Inflammatory macrophage treated with lipopolysaccharide for 4 hours (primary cell): Measurements from ENCODE around the gene SERPINB8.
A peak's percentile ranks its signal among the peaks of the same experiment; 100 is the strongest.
"Not testable (repeated sequence)": the region's sequence is repeated elsewhere in the genome, so short reads cannot be mapped to it uniquely, and the experiment has no call there.

Experiments
- DNase-seq: peaks from one replicate; pipeline ENCODE4 v3.0.0-alpha.2; 2020

SERPINB8 gene, protein sequence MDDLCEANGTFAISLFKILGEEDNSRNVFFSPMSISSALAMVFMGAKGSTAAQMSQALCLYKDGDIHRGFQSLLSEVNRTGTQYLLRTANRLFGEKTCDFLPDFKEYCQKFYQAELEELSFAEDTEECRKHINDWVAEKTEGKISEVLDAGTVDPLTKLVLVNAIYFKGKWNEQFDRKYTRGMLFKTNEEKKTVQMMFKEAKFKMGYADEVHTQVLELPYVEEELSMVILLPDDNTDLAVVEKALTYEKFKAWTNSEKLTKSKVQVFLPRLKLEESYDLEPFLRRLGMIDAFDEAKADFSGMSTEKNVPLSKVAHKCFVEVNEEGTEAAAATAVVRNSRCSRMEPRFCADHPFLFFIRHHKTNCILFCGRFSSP

DNA sequence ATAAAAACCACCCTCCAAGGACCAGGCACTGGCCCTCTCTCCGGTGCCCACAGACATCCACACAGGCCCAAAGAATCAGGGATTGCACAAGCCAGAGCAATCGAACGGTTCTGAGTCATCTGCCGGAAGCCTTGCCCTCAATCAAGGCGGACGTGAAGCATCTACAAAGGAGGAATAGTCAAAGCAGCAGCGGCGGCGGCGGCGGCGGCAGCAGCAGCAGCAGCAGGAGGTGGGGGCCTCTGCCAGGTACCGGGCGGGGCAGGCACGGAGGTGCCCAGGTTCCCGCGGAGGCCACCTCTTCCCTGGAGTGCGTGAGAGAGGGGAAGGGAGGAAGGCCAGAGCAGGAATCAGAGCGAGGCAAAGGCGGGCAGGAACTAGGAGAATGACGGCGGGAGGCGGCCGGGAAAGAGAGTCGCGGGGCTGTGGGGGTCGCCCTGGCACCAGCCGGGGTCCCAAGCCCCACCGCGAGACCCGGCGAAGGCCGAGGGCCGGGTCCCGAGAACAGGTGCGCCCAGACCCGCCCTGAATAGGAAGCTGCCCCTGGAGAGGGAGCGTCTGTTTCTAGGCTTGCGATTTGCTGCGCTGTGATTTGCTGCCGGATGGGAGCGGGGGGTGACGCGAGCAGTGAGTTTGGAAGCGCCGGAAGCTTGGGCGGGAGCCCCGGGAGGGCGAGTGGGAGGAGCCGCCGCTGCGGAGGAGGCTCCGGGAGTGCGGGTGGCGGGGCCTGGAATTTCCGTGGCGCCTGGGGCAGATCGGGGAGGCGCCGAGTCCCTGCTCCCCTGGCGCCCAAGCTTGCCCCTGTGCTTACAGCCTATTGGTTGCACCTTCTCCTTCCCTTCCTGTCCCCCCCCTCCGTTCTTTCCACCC is at the start of gene SERPINB8:
TSS of gene SERPINB8 (plus strand) at position 140 of the 867 bp plus-strand sequence. CDS start 8,228 bp downstream, outside the sequence.
- DNase-seq = peak; percentile 93

DNA sequence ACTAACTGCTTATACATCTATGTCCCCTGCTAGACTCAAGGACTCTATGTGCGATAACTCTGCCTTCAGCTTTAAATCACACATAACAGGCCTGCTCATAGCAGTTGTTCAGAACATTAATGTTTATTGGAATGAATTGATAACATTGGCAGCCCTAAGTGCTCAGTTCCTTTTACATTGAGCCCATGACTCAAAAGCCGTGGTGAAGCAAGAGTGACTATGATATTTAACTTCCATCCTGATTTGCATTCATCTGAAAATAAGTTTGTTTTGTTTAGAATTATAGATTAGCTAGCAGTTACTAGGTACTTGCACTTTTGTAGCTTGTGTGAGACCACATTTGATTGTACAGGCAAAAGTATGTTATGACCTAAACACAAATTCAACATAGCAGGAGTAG is 47.8 kb upstream of the SERPINB8 start:
- DNase-seq = peak; percentile 30

DNA sequence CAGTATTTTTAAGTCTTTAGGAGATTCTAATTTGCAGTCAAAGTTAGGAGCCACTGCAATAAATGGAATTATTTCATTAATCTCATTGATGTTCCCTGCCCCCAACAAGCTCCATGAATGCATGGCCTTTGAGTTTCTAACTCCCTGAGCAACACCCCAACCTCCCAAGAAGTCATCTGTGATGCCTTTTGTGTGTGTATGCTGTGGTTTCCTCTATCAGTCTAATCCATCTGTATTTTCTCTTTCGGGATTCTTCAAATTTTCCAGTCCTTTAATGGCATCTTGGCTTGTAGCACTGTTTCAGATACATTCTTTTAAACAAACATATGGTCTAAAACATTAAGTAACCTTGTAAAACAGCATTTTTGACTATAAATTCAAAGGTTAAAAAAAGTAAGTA is 45.3 kb upstream of the SERPINB8 start:
- DNase-seq = no peak

DNA sequence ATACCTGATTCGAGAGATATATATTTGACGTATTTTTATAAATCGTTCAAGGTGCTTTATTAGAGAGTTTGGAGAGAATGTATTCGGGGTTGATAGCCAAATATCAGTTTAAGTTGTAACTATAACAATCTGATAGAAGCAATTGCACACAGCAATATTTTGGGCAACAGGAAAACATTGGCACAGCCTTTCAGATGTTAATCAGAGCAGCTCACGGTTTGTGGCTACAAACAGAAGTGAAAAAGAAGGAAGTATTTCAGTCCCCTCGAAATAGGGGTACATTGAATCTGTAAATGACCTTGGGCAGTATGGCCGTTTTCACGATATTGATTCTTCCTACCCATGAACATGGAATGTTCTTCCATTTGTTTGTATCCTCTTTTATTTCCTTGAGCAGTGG is 41.5 kb upstream of the SERPINB8 start:
- DNase-seq = no peak

DNA sequence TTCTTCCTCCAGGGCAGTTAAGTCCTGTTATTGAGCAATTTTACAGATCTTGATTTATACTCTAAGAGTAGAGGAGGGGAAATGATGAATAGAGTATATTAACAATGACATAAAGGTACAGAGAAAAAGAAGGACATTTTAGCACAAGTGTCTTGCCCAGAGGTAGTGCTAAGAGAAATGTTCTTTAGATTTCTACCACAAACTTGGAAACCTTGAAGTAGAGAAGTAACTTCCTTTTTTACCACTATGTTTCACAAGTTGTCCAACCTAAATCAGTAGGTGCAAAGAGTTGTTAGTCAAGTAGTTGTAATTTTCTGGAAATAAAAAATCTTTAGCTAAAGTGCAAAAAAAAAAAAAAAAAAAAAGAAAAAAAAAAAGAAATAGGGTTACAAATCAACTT is 40.5 kb upstream of the SERPINB8 start:
- DNase-seq = not testable (repeated sequence)

DNA sequence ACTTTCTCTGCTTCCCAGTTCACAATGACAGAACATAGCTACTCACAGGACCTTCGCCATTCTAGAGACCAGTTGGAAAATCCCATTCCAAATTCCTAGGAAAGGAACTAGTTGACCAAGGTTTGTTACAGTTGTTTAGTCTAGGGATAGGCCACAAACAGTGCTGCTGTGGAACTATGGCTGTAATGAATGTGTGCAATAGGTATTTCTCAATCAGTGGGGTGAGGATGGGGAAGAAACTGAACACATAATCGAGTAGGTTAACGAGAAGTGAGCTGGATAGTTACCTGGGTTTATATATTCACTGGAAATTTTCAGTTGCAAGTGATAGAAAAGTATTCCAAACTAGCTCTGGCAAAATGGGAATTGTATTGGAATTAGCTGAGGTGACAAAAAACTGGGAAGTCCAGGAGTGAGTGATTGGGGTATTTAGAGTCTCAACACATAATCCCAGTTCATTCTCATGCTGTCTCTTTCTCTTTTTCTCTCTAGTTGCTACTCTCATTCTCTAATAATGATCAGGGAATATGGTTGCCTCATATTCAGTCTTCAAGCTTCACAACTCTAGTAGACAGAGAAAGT is 39.0 kb upstream of the SERPINB8 start:
- peak; percentile 56 for DNase-seq

DNA sequence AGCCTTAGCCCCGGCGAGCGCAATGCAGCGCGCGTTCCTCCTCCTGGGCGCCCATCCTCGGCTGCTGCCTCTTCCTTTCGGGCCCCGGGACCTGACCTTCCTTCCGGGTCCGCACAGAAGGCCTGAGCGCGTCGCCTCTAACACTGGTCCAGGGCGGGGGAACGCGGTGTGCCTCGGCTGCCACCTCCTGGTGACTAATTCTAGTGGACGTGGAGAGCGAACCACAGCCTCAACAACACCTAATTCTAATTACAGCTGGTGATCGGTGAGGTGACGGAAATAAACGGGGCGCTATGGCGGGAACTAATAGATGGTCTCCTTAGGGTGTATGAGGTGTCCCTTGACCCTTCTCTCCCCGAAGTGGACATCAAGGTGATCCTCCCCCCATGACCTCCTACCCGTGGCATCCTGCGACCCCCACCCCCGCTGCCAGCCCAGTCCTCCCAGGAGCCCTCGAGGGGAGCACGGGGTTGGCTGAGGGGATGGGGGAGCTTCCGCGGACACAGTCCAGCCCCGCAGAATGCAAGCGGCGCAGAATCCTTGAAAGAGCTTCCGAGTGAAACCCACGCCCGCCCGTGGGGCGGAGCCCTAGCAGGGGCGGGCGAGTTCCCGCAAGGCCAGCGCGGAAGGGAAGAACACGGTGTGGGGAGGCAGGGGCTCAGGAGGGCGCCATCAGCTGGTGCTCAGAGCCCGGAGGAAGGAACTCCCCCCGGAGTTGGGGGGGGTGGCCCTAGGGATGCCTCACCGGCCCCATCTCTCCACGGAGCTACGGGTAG is 33.5 kb upstream of the SERPINB8 start:
- DNase-seq = peak; percentile 88

DNA sequence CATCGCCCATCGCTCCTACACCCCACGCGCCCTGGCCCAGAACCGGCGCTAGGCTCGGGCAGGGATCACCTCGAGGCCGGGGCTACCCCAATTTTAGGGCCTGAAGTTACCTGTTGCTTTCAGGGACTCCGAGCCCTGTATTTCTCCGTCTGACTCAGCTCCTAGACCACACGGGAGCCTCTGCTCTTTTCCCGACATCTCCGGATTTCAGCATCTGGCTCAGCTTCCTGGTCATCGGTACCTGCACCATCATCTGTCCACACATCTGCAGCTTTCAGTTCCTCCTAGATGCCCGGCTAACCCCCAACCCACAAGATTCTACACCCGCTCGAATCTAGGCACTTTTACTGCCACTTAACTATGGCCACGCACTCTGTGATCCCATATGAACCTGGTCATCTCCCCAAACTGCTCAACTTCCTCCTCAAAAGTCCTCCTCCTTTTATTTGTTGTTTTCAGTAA is 32.9 kb upstream of the SERPINB8 start:
- DNase-seq = no peak

DNA sequence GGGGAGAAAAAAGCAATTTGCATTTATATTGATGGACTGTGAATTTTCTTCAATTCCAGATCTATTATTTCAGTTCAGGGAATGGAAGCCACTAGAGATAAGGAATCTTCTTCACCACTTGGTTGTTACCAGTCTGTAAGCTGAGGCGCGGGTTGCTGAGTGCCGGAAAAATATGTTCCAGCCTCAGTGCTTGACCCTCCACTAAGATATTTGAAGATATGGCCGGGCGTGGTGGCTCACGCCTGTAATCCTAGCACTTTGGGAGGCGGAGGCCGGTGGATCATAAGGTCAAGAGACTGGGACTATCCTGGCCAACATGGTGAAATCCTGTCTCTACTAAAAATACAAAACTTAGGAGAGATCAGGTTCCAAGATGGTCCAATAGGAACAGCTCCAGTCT is 29.9 kb upstream of the SERPINB8 start:
- DNase-seq = no peak

DNA sequence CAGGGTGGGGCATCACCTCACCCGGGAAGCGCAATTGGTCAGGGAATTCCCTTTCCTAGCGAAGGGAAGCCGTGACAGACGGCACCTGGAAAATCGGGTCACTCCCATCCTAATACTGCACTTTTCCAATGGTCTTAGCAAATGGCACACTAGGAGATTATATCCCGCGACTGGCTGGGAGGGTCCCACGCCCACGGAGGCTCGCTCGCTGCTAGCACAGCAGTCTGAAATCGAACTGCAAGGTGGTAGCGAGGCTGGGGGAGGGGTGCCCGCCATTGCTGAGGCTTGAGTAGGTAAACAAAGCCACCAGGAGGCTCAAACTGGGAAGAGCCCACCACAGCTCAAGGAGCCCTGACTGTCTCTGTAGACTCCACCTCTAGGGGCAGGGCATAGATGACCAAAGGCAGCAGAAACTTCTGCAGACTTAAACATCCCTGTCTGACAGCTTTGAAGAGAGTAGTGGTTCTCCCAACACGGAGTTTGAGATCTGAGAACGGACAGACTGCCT is 29.3 kb upstream of the SERPINB8 start:
- not testable (repeated sequence) for DNase-seq

DNA sequence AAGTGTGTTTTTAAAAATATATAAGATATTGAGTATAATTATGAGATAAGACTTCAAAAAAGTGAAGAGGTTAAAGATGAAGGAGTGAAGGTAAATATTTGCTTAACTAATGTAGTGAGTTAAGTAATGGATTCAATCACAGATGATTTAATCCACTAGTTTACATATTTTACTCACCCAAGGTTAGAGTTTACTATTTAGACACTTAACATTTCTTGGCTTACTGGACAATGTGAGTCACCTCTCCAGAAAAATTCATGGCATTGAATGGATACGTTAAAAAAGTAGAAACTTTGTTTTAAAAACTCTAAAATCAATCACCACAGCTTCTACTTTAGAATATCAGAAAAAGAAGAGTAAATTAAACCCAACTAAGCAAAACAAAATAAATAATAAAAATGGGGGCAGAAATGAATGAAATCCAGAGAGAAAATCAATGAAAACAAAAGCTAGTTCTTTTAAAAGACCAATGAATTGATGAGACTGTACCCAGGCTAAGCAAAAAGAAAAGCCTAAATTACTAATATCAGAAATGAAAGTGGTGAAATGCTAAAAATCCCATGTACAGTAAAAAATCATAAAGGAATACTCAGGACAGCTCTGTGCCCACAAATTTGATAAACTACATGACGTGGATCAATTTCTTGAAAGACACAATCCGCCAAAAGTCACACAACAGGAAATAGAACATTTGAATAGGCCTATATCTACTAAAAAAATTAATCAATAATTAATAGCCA is 22.7 kb upstream of the SERPINB8 start:
- DNase-seq = no peak

DNA sequence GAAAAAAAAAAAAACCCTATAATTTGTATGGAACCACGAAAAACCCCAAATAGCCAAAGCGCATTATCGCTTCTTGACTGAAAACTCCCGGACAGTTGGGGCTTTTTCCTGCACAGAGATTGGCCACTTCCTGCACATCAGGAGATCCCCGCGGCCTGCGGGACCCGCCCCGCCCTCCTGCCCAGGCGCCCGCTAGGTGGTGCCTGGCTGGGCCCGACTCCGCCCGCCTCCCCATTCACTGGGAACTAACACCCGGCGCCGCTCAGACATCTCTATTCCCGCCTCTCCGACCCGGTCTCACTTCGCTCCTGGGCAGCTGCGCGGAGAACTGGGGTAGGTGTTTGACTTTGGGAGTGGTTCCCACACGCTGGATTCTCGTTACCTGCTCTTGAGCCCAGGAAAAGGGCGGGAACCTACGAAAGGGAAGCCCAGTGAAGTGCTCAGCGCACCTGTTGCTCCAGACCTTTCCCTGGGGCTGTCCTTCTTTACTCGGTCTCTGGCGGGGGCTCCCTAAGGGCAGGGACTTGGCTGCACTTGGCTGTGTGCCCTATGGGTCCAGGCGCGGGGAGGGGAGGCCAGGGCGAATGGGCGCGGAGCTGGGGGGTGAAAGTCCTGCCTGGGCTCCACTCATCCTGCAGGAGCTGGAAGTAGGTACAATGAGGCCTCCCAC is 20.7 kb upstream of the SERPINB8 start, which contains the start of gene HMSD:
TSS of gene HMSD (plus strand) at position 234 of the 670 bp plus-strand sequence. CDS start 4,155 bp downstream, outside the sequence.
- peak; percentile 71 for DNase-seq

DNA sequence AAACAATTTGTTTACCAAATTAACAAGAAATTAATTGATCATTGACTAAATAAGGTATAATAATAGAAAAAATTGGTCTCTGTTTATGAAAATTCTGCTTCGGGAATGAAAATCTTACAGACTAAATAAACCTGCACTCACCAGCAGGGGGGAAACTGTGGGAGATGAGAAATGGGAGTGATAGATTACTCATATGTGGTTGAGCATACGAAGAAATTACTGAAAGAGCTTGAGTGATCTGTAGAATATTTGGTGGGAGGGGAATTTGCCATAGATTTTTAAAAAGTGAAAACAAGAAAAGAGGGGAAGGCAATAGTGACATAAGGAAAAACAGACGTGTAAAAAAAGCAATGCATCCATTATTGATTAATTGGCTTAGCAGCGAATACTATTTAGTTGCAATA is 18.6 kb upstream of the SERPINB8 start:
- no peak for DNase-seq

DNA sequence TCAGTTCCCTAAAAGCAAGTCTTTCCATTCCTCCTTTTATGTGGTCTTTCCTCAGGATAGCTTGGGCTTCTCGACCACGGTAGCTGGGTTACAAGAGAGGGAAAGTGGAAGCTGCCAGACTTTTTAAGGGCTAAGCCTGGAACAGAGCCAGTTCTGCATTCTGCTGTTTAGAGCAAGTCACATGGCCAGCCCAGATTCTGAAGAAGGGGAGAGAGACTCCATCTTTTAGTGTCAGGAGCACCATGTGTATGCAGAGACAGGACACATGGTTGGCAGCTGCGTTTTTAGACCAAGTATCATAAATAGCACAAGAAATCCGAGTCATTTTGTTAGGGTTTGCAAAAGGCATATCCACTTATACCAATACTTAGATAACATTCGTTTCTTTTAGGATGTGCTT is 16.1 kb upstream of the SERPINB8 start:
- DNase-seq = no peak

DNA sequence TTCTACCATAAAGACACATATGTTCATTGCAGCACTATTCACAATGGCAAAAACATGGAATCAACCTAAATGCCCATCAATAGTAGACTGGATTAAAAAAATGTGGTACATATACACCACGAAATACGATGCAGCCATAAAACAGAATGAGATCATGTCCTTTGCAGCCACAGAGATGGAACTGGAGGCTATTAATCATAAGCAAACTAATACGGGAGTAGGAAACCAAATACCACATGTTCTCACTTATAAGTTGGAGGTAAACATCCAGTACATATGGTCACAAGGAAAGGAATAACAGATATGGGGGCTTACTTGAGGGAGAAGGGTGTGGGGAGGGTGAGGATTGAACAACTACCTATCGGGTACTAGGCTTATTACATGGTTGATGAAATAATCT is 13.1 kb upstream of the SERPINB8 start:
- no peak for DNase-seq

DNA sequence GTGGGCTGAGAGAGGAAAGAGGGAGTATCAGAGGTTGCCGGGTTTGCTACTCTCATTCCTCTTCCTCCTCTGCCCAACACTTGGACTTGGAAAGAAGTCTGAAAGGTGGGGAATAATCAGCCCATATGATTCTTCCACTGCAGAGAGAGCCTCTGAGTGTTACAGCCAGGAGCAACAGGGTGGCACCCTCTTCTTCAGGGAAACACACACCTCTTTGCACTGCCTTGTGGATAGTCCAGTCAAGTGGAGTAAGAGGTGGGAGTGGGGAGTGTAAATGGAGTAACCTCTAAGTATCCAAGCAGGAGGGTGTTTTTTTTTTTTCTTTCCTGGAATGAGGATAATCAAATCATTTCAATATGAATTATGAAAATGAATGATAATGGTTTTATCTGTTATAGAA is 9.0 kb upstream of the SERPINB8 start:
- no peak for DNase-seq

DNA sequence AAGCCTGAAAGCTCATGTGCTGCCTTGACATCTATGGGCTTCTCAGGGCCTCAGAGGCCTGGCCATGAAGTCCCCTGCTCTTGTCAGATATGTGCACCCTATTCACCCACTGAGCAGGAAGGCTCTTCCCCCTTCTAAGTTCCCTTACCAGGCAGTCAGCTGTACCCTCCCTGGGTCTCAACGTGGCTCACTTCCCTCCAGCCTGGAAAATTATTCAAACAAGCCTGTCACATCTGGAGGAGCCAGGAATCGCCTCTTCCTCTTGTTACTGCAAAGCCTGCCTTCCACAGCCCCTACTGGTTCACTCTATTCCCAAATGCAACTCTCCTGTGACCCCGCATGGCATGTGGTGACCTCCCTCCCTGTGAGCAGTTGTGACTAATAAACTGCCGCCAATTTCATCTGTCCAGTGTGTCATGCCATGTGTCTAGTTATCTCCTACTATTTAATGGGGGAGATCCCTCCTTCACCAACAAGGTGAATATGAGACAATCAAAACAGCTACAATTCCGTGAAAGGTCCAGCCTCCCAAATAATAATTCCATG is 8.4 kb upstream of the SERPINB8 start:
- no peak for DNase-seq

DNA sequence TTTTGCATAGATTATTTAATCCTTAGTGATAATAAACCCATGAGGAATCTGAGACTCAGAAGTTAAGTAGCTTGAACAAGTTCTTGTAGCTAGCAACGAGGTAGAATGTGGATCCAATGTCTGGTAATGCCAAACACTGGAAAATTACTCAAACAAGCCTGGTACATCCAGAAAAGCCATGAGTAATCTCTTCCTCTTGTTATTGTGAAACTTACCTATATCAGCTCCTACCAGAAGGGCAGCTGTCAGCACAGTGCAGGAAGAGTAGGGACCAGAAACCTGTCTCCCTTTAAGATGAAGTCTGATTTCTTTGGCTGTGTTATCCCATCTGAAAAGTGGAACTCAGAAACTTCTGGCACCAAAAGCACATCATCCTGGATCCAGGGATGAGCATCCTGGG is 7.7 kb upstream of the SERPINB8 start:
- no peak for DNase-seq

DNA sequence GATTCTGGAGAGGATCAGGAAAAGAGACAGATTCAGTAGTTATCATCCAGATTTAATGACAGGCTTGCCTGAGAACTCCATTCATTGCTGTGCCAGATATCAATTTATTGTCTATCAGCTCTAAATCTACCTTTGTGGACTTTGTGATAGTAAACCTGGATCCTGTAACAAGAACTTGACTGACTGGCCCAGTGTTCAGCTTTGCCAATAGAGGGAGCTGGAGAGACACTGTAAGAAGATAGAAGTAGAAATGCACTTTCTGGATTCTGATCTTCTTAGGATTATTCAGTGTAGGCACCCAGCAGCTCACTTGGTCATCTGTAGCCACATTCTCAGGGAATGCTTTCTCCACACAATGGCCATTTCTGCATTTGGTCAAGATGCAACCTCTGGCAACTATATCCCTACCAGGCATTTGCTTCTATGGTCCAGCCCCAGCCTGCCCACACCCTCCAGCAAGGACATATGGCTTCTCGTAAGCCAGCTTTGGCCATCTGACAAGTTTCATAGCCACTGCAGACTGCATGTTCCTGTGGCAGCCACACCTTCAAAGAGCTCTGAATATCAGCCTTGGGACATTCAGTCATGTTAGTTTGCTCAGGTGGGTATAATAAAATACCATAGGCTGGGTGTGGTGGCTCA is 6.1 kb upstream of the SERPINB8 start:
- DNase-seq = peak; percentile 76

DNA sequence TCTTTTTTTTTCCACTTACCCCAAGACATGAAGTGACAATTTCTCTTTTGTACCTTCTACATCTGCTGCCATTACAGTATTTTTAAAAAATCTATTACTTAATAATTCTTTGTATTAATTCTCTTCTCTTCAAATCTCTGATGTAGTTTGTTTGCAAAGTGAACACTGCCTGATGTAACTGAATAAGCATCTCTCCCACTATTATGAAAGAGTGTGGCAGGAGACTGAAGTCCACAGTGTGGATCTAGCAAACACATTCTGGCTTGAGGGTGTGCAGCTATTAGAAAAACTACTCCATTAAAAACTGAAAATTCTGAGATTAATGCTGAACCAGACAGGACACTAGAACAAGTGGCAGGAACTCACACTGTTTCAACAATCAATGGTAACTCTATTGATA is 5.0 kb upstream of the SERPINB8 start:
- no peak for DNase-seq
